Skeletal muscle satellite cell (primary cell): Measurements from ENCODE around the gene LAMTOR1. TPM values are rescaled to one million over a fixed set of nuclear protein-coding genes. Genes with fewer than 3 reads are reported as not detected.

Experiments
- H3K27me3 ChIP-seq: 2 replicates; pipeline ENCODE4 v1.7.0; 2013; ENCODE audit warnings: low read length; ENCODE audit not compliant: control insufficient read depth, insufficient read depth
- H3K36me3 ChIP-seq: 2 replicates; pipeline ENCODE4 v1.7.0; 2013; ENCODE audit warnings: mild to moderate bottlenecking, control low read depth, low read length; ENCODE audit not compliant: insufficient read depth
- H3K4me1 ChIP-seq: 2 replicates; pipeline ENCODE4 v1.7.0; 2013; ENCODE audit warnings: low read length; ENCODE audit not compliant: control insufficient read depth, insufficient read depth
- H3K4me2 ChIP-seq: 2 replicates; pipeline ENCODE4 v1.7.0; 2013; ENCODE audit warnings: mild to moderate bottlenecking, low read length
- H3K4me3 ChIP-seq: 2 replicates; pipeline ENCODE4 v1.7.0; 2013; ENCODE audit warnings: low read length
- H3K9ac ChIP-seq: 2 replicates; pipeline ENCODE4 v1.7.0; 2013; ENCODE audit warnings: mild to moderate bottlenecking, low read depth, low read length, moderate library complexity
- H3K9me3 ChIP-seq: replicated peaks from 2 replicates; pipeline ENCODE4 v1.7.0; 2013; ENCODE audit warnings: mild to moderate bottlenecking, control low read depth, low read length
- small RNA-seq: library from RNA; depleted of rRNA; stranded (forward); fragments of <200 nt; gene quantifications from one replicate; pipeline ENCODE3, GENCODE V24; 2012

Gene LAMTOR1

DNA sequence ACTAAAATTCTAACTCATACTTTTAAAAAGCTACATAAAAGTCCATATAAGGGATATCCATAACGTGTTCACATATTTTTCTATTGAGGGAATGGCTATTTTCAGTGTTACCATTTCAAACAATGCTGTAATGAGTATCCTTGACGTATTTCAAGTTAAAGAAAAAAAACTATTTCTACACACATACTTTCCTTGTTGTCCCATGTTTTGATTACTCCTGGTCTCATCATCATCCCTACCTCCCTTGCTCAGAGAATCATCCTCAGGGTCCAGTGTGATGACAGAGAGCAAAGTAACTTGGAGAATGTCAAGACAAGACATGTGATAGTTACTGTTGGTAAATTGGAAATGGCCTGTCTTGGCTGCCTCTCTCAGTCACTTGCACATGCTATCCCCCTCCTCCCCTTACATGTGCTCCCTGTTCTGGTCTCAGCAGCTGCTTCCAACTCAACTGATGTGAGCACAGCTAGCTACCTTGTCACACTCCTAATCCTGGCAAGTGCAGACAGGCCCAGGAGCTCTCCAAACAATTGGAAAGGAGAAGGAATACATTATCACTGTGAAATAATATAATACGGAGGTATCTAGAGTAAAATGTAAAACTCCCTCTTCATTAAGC lies 44.6 kb downstream of the LAMTOR1 start:
- no peak overlapping the region for H3K4me2 ChIP-seq

GRCh38 chr11:72048766-72049460 lies 54.2 kb downstream of the LAMTOR1 start:
- no peaks in the 10 kb centered on the region for H3K9me3 ChIP-seq
- no peak overlapping the region for H3K9ac ChIP-seq
- no peak overlapping the region for H3K4me2 ChIP-seq
- peaks cover 9% of the 10 kb centered on the region for H3K36me3 ChIP-seq
- H3K4me1 ChIP-seq = no peaks in the 10 kb centered on the region
- H3K27me3 ChIP-seq = no peaks in the 10 kb centered on the region
- no peak overlapping the region for H3K4me3 ChIP-seq

More for the DNA sequence above, 44.6 kb downstream of the LAMTOR1 start:
- H3K9me3 ChIP-seq = no peaks in the 10 kb centered on the region
- no peaks in the 10 kb centered on the region for H3K27me3 ChIP-seq
- H3K36me3 ChIP-seq = peaks cover 5% of the 10 kb centered on the region
- H3K4me1 ChIP-seq = no peaks in the 10 kb centered on the region
- H3K4me3 ChIP-seq = no peak overlapping the region
- H3K9ac ChIP-seq = no peak overlapping the region

Small RNAs within 50 kb of the gene (small RNA-seq; reads per million reads assigned to genes)
- not detected for gene MIR3165
- gene RNU6-72P = not detected
